ENCODE measurements around the gene TST.

DNA sequence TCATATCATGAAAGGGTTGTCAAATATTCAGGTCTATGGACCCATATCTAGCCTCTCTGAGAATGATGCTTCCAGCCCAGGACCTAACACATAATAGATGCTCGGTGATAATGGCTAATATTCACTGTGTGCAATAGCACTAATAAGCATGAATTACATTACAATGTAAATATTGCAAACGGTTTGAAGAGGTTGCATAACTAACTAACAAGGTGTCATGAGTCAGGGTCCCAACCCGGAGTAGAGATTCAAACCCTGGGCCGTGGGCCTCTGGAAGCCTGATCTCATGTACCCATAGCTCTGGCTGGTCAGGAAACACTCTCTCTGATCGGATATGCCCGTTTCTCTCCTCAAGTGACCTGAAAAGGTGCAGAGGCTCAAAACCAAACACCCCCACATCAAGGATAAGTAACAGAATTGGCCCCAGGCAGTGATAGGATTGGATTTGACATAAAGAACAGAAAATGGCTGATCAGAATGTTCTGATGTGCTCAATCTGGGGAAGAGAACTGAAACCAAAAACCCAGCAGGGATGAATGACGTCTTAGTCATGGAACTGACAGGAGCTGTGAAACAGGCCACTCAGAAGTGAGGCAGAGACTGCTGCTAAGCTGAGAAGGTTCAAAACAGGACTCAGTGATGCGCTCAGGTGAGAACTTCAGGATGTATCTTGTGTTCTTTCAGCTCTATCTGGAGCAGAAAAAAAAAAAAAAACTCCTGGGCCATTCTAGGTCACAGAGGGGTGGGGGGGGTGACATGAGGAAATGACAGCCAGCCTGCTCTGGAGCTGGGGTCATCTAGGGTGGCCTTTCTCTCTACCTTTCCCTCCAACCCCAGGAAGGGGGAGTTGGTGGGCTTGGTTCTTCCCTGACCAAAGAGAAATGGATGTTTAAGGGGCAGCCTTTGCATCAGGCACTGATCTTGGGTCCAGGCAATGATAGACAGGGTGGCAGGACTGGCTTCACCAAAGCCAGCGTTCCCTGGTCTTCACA is 25.7 kb upstream of the TST start:
- TF ChIP-seq, protein P1, sequence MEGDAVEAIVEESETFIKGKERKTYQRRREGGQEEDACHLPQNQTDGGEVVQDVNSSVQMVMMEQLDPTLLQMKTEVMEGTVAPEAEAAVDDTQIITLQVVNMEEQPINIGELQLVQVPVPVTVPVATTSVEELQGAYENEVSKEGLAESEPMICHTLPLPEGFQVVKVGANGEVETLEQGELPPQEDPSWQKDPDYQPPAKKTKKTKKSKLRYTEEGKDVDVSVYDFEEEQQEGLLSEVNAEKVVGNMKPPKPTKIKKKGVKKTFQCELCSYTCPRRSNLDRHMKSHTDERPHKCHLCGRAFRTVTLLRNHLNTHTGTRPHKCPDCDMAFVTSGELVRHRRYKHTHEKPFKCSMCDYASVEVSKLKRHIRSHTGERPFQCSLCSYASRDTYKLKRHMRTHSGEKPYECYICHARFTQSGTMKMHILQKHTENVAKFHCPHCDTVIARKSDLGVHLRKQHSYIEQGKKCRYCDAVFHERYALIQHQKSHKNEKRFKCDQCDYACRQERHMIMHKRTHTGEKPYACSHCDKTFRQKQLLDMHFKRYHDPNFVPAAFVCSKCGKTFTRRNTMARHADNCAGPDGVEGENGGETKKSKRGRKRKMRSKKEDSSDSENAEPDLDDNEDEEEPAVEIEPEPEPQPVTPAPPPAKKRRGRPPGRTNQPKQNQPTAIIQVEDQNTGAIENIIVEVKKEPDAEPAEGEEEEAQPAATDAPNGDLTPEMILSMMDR (optimal IDR thresholded peaks at IDR 0.05 in 1 of 3, IDR thresholded peaks at IDR 0.05 in 1 of 3, conservative IDR thresholded peaks at IDR 0.05 in 1 of 3; ENCODE audit: extremely low read depth in 1 of 3, insufficient read depth in 2 of 3, low read length in 3 of 3): no peak
- no peak for TF ChIP-seq EZH2 (IDR thresholded peaks at IDR 0.05; ENCODE audit: low read length)
